ENCODE results near the gene ANGEL1.

The ANGEL1 gene

DNA sequence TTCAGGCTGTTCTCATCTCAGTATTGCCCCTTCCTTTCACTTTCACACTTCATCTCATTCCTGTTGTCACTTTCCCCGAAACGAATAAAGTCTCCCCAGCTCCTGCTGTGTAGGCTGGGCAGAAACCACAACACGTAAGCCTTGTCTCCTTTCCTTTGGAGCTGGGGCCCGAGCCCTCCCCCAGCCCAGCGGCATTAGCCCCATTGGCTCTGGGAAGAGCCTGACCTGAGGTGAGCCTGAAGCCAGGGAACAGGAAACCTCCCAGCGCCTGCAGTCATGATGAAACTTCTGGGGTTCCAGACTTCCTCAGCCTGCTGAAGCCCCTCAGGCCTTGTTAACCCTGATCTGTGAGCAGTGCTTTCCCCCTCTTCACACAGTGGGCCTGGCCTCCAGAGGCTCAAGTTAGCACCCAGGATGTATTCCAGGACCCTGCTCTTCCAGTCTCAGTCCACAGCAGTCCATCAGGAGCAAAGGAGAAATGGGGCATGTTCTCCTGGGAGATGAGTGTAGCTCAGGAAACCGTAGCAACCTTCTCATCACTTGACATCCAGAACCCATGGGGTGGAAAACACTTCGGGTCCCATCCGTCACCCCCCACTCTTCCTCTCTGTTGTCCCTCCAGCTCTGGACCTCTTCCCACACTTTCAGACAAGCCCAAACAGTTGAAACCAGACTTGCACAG is 29.7 kb downstream of the ANGEL1 start:
- ATAC-seq = no peak
- no peak for TF ChIP-seq CSDC2 (CRISPR knock-in tag; IDR thresholded peaks at IDR 0.05)
- no peak for TF ChIP-seq GLIS3 (CRISPR knock-in tag; IDR thresholded peaks at IDR 0.05)
- TF ChIP-seq BACH2 (CRISPR knock-in tag; IDR thresholded peaks at IDR 0.05; ENCODE audit: borderline replicate concordance) = no peak
- TF ChIP-seq ZFP3 (CRISPR knock-in tag; IDR thresholded peaks at IDR 0.05) = no peak
- no peak for TF ChIP-seq ESRRG (CRISPR knock-in tag; IDR thresholded peaks at IDR 0.05)

DNA sequence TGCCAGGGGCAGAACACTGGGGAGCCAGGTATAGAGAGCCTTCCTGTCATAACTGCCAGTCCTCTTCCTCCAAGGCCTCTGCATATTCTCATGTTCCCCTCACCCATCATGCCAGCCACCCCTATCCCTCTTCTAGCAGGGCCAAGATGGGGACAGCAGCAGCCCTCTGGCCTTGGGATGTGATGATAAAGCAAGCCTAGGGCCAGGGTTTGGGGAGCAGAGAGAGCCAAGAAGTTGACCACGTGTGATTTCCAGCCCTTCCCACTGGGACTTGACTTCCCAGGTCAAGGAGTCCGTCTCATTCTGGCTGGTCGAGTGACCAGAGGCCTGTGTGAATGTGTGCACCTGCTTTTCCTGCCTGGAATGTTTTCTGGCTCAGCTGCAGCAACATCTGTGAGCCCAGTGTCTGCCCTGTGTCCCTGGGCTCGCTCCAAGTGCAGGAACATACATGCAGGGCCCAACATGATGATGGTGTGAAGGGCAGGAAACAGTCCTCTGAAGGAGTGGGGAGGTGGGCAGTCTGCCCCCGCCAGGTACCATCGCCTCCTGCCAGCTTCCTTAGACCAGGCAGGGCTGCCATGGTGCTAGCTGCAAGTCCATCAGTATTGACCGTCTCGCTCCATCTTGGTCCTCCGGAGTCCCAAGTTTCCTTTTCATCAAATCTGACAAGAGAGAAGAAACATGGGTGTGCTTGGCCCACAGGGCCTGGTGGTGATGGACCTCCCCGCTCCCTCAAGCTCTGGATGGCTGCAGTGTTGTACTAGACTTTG is 30.4 kb downstream of the ANGEL1 start:
- TF ChIP-seq RARB (CRISPR knock-in tag; IDR thresholded peaks at IDR 0.05) (no peak), OSR1 (CRISPR knock-in tag; IDR thresholded peaks at IDR 0.05) (no peak), ARNTL (CRISPR knock-in tag; IDR thresholded peaks at IDR 0.05; ENCODE audit: borderline replicate concordance, low read depth) (no peak), ZFP3 (CRISPR knock-in tag; IDR thresholded peaks at IDR 0.05) (no peak), ZC3H10 (CRISPR knock-in tag; IDR thresholded peaks at IDR 0.05) (no peak), CSDC2 (CRISPR knock-in tag; IDR thresholded peaks at IDR 0.05) (no peak), SNAI2 (CRISPR knock-in tag; IDR thresholded peaks at IDR 0.05) (no peak), GLIS3 (CRISPR knock-in tag; IDR thresholded peaks at IDR 0.05) (no peak), ISL1 (CRISPR knock-in tag; IDR thresholded peaks at IDR 0.05) (no peak), BACH2 (CRISPR knock-in tag; IDR thresholded peaks at IDR 0.05; ENCODE audit: borderline replicate concordance) (no peak), ZNF70 (CRISPR knock-in tag; IDR thresholded peaks at IDR 0.05) (no peak), ZFP30 (CRISPR knock-in tag; IDR thresholded peaks at IDR 0.05) (no peak)
- TF ChIP-seq, protein P1, sequence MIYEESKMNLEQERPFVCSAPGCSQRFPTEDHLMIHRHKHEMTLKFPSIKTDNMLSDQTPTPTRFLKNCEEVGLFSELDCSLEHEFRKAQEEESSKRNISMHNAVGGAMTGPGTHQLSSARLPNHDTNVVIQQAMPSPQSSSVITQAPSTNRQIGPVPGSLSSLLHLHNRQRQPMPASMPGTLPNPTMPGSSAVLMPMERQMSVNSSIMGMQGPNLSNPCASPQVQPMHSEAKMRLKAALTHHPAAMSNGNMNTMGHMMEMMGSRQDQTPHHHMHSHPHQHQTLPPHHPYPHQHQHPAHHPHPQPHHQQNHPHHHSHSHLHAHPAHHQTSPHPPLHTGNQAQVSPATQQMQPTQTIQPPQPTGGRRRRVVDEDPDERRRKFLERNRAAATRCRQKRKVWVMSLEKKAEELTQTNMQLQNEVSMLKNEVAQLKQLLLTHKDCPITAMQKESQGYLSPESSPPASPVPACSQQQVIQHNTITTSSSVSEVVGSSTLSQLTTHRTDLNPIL (CRISPR knock-in tag; IDR thresholded peaks at IDR 0.05; ENCODE audit: low read depth) = no peak
- TF ChIP-seq, protein P2, sequence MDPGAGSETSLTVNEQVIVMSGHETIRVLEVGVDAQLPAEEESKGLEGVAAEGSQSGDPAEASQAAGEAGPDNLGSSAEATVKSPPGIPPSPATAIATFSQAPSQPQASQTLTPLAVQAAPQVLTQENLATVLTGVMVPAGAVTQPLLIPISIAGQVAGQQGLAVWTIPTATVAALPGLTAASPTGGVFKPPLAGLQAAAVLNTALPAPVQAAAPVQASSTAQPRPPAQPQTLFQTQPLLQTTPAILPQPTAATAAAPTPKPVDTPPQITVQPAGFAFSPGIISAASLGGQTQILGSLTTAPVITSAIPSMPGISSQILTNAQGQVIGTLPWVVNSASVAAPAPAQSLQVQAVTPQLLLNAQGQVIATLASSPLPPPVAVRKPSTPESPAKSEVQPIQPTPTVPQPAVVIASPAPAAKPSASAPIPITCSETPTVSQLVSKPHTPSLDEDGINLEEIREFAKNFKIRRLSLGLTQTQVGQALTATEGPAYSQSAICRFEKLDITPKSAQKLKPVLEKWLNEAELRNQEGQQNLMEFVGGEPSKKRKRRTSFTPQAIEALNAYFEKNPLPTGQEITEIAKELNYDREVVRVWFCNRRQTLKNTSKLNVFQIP (CRISPR knock-in tag; IDR thresholded peaks at IDR 0.05; ENCODE audit: borderline replicate concordance, low read depth) = no peak
- TF ChIP-seq, protein P3, sequence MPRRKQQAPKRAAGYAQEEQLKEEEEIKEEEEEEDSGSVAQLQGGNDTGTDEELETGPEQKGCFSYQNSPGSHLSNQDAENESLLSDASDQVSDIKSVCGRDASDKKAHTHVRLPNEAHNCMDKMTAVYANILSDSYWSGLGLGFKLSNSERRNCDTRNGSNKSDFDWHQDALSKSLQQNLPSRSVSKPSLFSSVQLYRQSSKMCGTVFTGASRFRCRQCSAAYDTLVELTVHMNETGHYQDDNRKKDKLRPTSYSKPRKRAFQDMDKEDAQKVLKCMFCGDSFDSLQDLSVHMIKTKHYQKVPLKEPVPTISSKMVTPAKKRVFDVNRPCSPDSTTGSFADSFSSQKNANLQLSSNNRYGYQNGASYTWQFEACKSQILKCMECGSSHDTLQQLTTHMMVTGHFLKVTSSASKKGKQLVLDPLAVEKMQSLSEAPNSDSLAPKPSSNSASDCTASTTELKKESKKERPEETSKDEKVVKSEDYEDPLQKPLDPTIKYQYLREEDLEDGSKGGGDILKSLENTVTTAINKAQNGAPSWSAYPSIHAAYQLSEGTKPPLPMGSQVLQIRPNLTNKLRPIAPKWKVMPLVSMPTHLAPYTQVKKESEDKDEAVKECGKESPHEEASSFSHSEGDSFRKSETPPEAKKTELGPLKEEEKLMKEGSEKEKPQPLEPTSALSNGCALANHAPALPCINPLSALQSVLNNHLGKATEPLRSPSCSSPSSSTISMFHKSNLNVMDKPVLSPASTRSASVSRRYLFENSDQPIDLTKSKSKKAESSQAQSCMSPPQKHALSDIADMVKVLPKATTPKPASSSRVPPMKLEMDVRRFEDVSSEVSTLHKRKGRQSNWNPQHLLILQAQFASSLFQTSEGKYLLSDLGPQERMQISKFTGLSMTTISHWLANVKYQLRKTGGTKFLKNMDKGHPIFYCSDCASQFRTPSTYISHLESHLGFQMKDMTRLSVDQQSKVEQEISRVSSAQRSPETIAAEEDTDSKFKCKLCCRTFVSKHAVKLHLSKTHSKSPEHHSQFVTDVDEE (CRISPR knock-in tag; IDR thresholded peaks at IDR 0.05) = no peak
- TF ChIP-seq, protein P4, sequence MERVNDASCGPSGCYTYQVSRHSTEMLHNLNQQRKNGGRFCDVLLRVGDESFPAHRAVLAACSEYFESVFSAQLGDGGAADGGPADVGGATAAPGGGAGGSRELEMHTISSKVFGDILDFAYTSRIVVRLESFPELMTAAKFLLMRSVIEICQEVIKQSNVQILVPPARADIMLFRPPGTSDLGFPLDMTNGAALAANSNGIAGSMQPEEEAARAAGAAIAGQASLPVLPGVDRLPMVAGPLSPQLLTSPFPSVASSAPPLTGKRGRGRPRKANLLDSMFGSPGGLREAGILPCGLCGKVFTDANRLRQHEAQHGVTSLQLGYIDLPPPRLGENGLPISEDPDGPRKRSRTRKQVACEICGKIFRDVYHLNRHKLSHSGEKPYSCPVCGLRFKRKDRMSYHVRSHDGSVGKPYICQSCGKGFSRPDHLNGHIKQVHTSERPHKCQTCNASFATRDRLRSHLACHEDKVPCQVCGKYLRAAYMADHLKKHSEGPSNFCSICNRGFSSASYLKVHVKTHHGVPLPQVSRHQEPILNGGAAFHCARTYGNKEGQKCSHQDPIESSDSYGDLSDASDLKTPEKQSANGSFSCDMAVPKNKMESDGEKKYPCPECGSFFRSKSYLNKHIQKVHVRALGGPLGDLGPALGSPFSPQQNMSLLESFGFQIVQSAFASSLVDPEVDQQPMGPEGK (CRISPR knock-in tag; IDR thresholded peaks at IDR 0.05; ENCODE audit: borderline replicate concordance) = no peak
- ATAC-seq = no peak

DNA sequence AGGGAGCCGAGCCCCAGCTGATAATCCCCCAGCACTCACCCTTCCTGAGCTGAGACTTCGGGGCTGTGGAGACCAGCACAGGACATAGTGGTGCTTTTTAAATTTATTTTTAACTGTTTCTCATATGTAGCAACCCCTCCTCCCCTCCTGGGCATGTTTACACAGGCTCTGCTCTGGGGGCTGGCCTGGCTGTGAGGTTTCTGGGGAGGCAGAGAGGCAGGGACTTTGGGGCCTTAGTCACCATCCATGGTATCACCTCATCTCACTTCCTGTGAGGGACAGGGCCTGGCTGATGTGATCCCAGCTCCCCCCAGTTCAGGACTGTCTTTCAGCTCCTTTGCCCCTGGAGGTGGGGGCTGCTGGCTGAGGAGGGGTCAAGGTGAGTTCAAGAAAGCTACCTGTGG is 31.0 kb downstream of the ANGEL1 start:
- no peak for ATAC-seq
- TF ChIP-seq ESRRG (CRISPR knock-in tag; IDR thresholded peaks at IDR 0.05) = no peak
- TF ChIP-seq, protein P2 (CRISPR knock-in tag; IDR thresholded peaks at IDR 0.05; ENCODE audit: borderline replicate concordance, low read depth) = no peak
- TF ChIP-seq TOX (CRISPR knock-in tag; IDR thresholded peaks at IDR 0.05; ENCODE audit: borderline replicate concordance) = no peak
- no peak for TF ChIP-seq TCF4 (CRISPR knock-in tag; IDR thresholded peaks at IDR 0.05; ENCODE audit: borderline replicate concordance)
- no peak for TF ChIP-seq CSDC2 (CRISPR knock-in tag; IDR thresholded peaks at IDR 0.05)
- TF ChIP-seq BACH2 (CRISPR knock-in tag; IDR thresholded peaks at IDR 0.05; ENCODE audit: borderline replicate concordance) = no peak
- TF ChIP-seq, protein P5, sequence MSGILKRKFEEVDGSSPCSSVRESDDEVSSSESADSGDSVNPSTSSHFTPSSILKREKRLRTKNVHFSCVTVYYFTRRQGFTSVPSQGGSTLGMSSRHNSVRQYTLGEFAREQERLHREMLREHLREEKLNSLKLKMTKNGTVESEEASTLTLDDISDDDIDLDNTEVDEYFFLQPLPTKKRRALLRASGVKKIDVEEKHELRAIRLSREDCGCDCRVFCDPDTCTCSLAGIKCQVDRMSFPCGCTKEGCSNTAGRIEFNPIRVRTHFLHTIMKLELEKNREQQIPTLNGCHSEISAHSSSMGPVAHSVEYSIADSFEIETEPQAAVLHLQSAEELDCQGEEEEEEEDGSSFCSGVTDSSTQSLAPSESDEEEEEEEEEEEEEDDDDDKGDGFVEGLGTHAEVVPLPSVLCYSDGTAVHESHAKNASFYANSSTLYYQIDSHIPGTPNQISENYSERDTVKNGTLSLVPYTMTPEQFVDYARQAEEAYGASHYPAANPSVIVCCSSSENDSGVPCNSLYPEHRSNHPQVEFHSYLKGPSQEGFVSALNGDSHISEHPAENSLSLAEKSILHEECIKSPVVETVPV (CRISPR knock-in tag; IDR thresholded peaks at IDR 0.05) = no peak
- no peak for TF ChIP-seq ZNF565 (CRISPR knock-in tag; conservative IDR thresholded peaks at IDR 0.05; ENCODE audit: low read depth)

All from SK-N-SH treated with all-trans-retinoic acid at 6 μM for 48 hours (cell line).